Endothelial cell of umbilical vein (primary cell): ENCODE results near the gene NOX5. TPM values are rescaled to one million over a fixed set of nuclear protein-coding genes. Genes with fewer than 3 reads are reported as not detected.

ENCODE experiments used
- BruUV-seq: library from RNA; stranded (reverse); fragments of 400-500 nt; replicated peaks from 2 replicates; lab custom pipeline; 2021; lab: Mats Ljungman, UMichigan
- CTCF ChIA-PET: fragments of 300-600, 350-600 bp; sonication (Branson Sonifier 250); formaldehyde crosslinking; loops from one replicate; lab custom pipeline; 2021; ENCODE audit warnings: antibody characterized with exemption, inconsistent platforms; lab: Charles Lee
- POLR2A ChIA-PET: fragments of 300-600, 350-600 bp; sonication (Branson Sonifier 250); formaldehyde crosslinking; loops from one replicate; lab custom pipeline; 2021; ENCODE audit warnings: antibody characterized with exemption, inconsistent platforms; lab: Charles Lee
- DNase-seq: peaks from one replicate; pipeline ENCODE4 v3.0.0-alpha.2; 2011; ENCODE audit warnings: low read depth, low spot score
- FAIRE-seq: peaks from 2 replicates; lab custom pipeline; 2011; peaks lifted over from hg19 to GRCh38; lab: Jason Lieb, UNC
- H2AFZ ChIP-seq: 2 replicates; pipeline ENCODE4 v1.6.0; 2012; ENCODE audit warnings: low read depth, low read length, control low read depth, inconsistent platforms
- H3K27ac ChIP-seq: 2 replicates; pipeline ENCODE4 v1.5.1; 2011; ENCODE audit warnings: low read depth, mild to moderate bottlenecking, control low read depth, low read length, moderate library complexity; ENCODE audit not compliant: insufficient read depth
- H3K27me3 ChIP-seq, 2 experiments: 2 replicates each; pipeline versions ENCODE4 v1.6.0 to v1.6.1; 2011; ENCODE audit warnings: low read length in 2 of 2, mixed read lengths in 1 of 2; ENCODE audit not compliant: control insufficient read depth in 2 of 2, insufficient read depth in 2 of 2
- H3K36me3 ChIP-seq, 2 experiments: 2 replicates in 1 of 2; 3 replicates in 1 of 2; pipeline ENCODE4 v1.5.1; 2011; ENCODE audit warnings: low read length in 2 of 2, mild to moderate bottlenecking in 1 of 2, moderate library complexity in 1 of 2; ENCODE audit not compliant: control insufficient read depth in 2 of 2, insufficient read depth in 2 of 2; ENCODE audit errors: extremely low read depth in 1 of 2
- H3K4me1 ChIP-seq: 3 replicates; pipeline ENCODE4 v1.5.1; 2011; ENCODE audit warnings: mild to moderate bottlenecking, low read length; ENCODE audit not compliant: control insufficient read depth, insufficient read depth; ENCODE audit errors: extremely low read depth
- H3K4me2 ChIP-seq: 2 replicates; pipeline ENCODE4 v1.6.1; 2011; ENCODE audit warnings: low read length, control low read depth, mixed read lengths; ENCODE audit not compliant: insufficient read depth
- H3K4me3 ChIP-seq, 3 experiments: fragments of 200-600 bp in 1 of 3; sonication (generic), shearing (Covaris generic) in 1 of 3; replicated peaks in 1 of 3; 2 replicates each; pipeline ENCODE4 v1.5.1; 2011 to 2016; ENCODE audit warnings: control low read depth in 3 of 3, low read length in 3 of 3, mild to moderate bottlenecking in 2 of 3, inconsistent platforms in 1 of 3, low read depth in 1 of 3, moderate library complexity in 1 of 3; ENCODE audit not compliant: insufficient read depth in 1 of 3
- H3K79me2 ChIP-seq: 2 replicates; pipeline ENCODE4 v1.6.0; 2012; ENCODE audit warnings: low read length, inconsistent platforms; ENCODE audit not compliant: control insufficient read depth, insufficient read depth
- H3K9ac ChIP-seq: replicated peaks from 2 replicates; pipeline ENCODE3; 2011; ENCODE audit warnings: low read length, control low read depth; ENCODE audit not compliant: insufficient read depth; ENCODE audit errors: extremely low read depth
- H3K9me1 ChIP-seq: replicated peaks from 3 replicates; pipeline ENCODE4 v1.6.0; 2011; ENCODE audit warnings: mild to moderate bottlenecking, low read length; ENCODE audit not compliant: control insufficient read depth, insufficient read depth; ENCODE audit errors: extremely low read depth
- H3K9me3 ChIP-seq: replicated peaks from 2 replicates; pipeline ENCODE4 v1.5.1; 2012; ENCODE audit warnings: low read length, inconsistent platforms; ENCODE audit not compliant: control insufficient read depth, insufficient read depth
- H4K20me1 ChIP-seq: replicated peaks from 2 replicates; pipeline ENCODE3; 2011; ENCODE audit warnings: mild to moderate bottlenecking, low read length; ENCODE audit not compliant: control insufficient read depth, insufficient read depth; ENCODE audit errors: extremely low read depth
- CTCF ChIP-seq, 2 donors: IDR thresholded peaks; 1 replicate in 1 of 2; 2 replicates in 1 of 2; pipeline ENCODE4 v1.5.1; 2011; ENCODE audit warnings: low read length in 2 of 2, mild to moderate bottlenecking in 2 of 2, moderate library complexity in 2 of 2, control low read depth in 1 of 2, inconsistent platforms in 1 of 2, low read depth in 1 of 2; ENCODE audit not compliant: insufficient read depth in 1 of 2; ENCODE audit errors: extremely low read depth in 1 of 2
- EZH2 ChIP-seq: IDR thresholded peaks from 2 replicates; pipeline ENCODE4 v1.6.1; 2012; ENCODE audit warnings: borderline replicate concordance, low read depth, mild to moderate bottlenecking, moderate library complexity, low read length, inconsistent platforms; ENCODE audit not compliant: severe bottlenecking
- FOS ChIP-seq: IDR thresholded peaks from 2 replicates; pipeline ENCODE4 v1.6.1; 2011; ENCODE audit warnings: mild to moderate bottlenecking, low read length, moderate library complexity, borderline replicate concordance; ENCODE audit not compliant: insufficient read depth
- GATA2 ChIP-seq: IDR thresholded peaks from 2 replicates; pipeline ENCODE4 v1.7.0; 2011; ENCODE audit warnings: low read depth, mild to moderate bottlenecking, moderate library complexity, mixed read lengths, low read length; ENCODE audit not compliant: insufficient read length, insufficient read depth
- JUN ChIP-seq: IDR thresholded peaks from 2 replicates; pipeline ENCODE4 v1.6.1; 2011; ENCODE audit warnings: borderline replicate concordance, low read depth; ENCODE audit not compliant: insufficient read length, insufficient read depth
- MAX ChIP-seq: IDR thresholded peaks from 2 replicates; pipeline ENCODE4 v1.6.1; 2011; ENCODE audit not compliant: insufficient read depth, insufficient read length
- MYC ChIP-seq: IDR thresholded peaks from one replicate; pipeline ENCODE4 v1.6.1; 2011; ENCODE audit warnings: mild to moderate bottlenecking, low read depth, low read length
- POLR2A ChIP-seq: IDR thresholded peaks from 2 replicates; pipeline ENCODE4 v1.6.1; 2012; ENCODE audit warnings: low read depth, mild to moderate bottlenecking, control low read depth, low read length
- POLR2AphosphoS5 ChIP-seq: IDR thresholded peaks from 2 replicates; pipeline ENCODE4 v1.6.1; 2012; ENCODE audit warnings: low read depth, mild to moderate bottlenecking, control low read depth, low read length, moderate library complexity; ENCODE audit not compliant: insufficient read depth
- dilution Hi-C: fragments of 300-500 bp; cut with MboI; formaldehyde crosslinking; loops from one replicate; pipeline ENCODE4 v1.15.0; 2019; ENCODE audit warnings: low sequenced_read_pairs; ENCODE audit not compliant: extremely low pct_ligation_motif_present
- intact Hi-C: fragments of 100-400 bp; cut with micrococcal nuclease; formaldehyde crosslinking; loops from one replicate; pipeline ENCODE4 v1.10.0; 2022
- polyA plus RNA-seq, 4 experiments: library from polyadenylated mRNA; depleted of rRNA in 3 of 4; stranded (reverse) in 3 of 4; unstranded in 1 of 4; fragments of >200 nt; gene quantifications; 2 replicates each; pipeline versions ENCODE4 v1.2.1 to v1.2.3, GENCODE V29; 2011 to 2012; ENCODE audit warnings: missing spikeins in 1 of 4
- total RNA-seq: library from RNA; stranded (reverse); gene quantifications from 2 replicates; pipeline ENCODE4 v1.2.3, GENCODE V29; 2021

NOX5 gene
- total and polyA plus RNA-seq, 2 donors (not counting 3 experiments of a cell fraction or from before 2014, with no cell fraction given): 0.08 TPM; not detected in 1

GRCh38 chr15:68990992-68991500 is 23.4 kb upstream of the NOX5 start:
- Histone ChIP-seq H2AFZ (no peak overlapping the region), H3K4me1 (no peaks in the 10 kb centered on the region), H3K9me1 (no peaks in the 10 kb centered on the region), H3K36me3 (no peaks in the 10 kb centered on the region), H4K20me1 (no peaks in the 10 kb centered on the region), H3K9me3 (no peaks in the 10 kb centered on the region), H3K27ac (no peak overlapping the region), H3K9ac (no peak overlapping the region), H3K4me2 (no peak overlapping the region), H3K27me3 (peaks cover 0 to 7% of the 10 kb centered on the region in 2 experiments), H3K4me3 (no peak overlapping the region), H3K79me2 (no peaks in the 10 kb centered on the region)
- FAIRE-seq (no peak), DNase-seq (no peak)
- no TSS peak for BruUV-seq
- POLR2A ChIA-PET: no interaction called here
- dilution Hi-C loops (no loop called here), intact Hi-C loops (no loop called here)
- CTCF ChIA-PET: no interaction called here
- TF ChIP-seq MAX (no peak), POLR2A (no peak), CTCF (IDR thresholded peaks at IDR 0.05; ENCODE audit: extremely low read depth in 1 of 2, insufficient read depth in 1 of 2, low read depth in 1 of 2, low read length in 2 of 2) (no peak), FOS (no peak), POLR2AphosphoS5 (no peak), MYC (no peak), GATA2 (no peak), EZH2 (no peak), JUN (no peak)
